Epithelial cell of proximal tubule (primary cell): ENCODE data around the gene IGF1R. TPM values are rescaled to one million over a fixed set of nuclear protein-coding genes. Genes with fewer than 3 reads are reported as not detected.

Experiments
- DNase-seq: peaks from one replicate; pipeline ENCODE4 v3.0.0-alpha.2; 2011; ENCODE audit warnings: low read depth
- H3K4me3 ChIP-seq: 2 replicates; pipeline ENCODE4 v1.5.1; 2011; ENCODE audit warnings: low read depth, mild to moderate bottlenecking, low read length
- CTCF ChIP-seq: conservative IDR thresholded peaks from 2 replicates; pipeline ENCODE4 v1.5.1; 2012; ENCODE audit warnings: low read depth, mild to moderate bottlenecking, low read length
- total RNA-seq: library from RNA; depleted of rRNA; stranded (reverse); fragments of >200 nt; gene quantifications from 2 replicates; pipeline ENCODE4 v1.2.3, GENCODE V29; 2015

Gene IGF1R
- total RNA-seq, 1 donor from 2014 or later: 14.5 TPM

GRCh38 chr15:98967916-98968315 lies 319.6 kb downstream of the IGF1R start:
- no peak for TF ChIP-seq CTCF
- H3K4me3 ChIP-seq: no peak overlapping the region
- DNase-seq: no peak

GRCh38 chr15:98968576-98968975 lies 320.2 kb downstream of the IGF1R start:
- TF ChIP-seq CTCF: no peak
- DNase-seq: no peak
- no peak overlapping the region for H3K4me3 ChIP-seq

GRCh38 chr15:98969126-98969735 lies 320.9 kb downstream of the IGF1R start:
- TF ChIP-seq CTCF: no peak
- no peak for DNase-seq
- no peak overlapping the region for H3K4me3 ChIP-seq

GRCh38 chr15:98970799-98971198 lies 322.5 kb downstream of the IGF1R start:
- TF ChIP-seq CTCF: no peak
- H3K4me3 ChIP-seq: no peak overlapping the region
- DNase-seq: no peak

GRCh38 chr15:98976500-98976899 lies 328.2 kb downstream of the IGF1R start:
- no peak for DNase-seq
- no peak overlapping the region for H3K4me3 ChIP-seq
- no peak for TF ChIP-seq CTCF

- no peak for DNase-seq
- no peak overlapping the region for H3K4me3 ChIP-seq
- TF ChIP-seq CTCF: no peak
Observed at GRCh38 chr15:98977441-98977840, 329.1 kb downstream of the IGF1R start.

- H3K4me3 ChIP-seq: no peak overlapping the region
- no peak for DNase-seq
- TF ChIP-seq CTCF: no peak
Observed at GRCh38 chr15:98978153-98978552, 329.8 kb downstream of the IGF1R start.
